Hepatocyte (in vitro differentiated cells): ENCODE measurements around the gene BRWD1. TPM values are rescaled to one million over a fixed set of nuclear protein-coding genes. Genes with fewer than 3 reads are reported as not detected.
A peak's percentile ranks its signal among the peaks of the same experiment; 100 is the strongest.

Experiments used
- DNase-seq: peaks from one replicate; pipeline ENCODE4 v3.0.0-alpha.2; 2016; ENCODE audit warnings: low spot score
- H2AFZ ChIP-seq: fragments of 200-600 bp; sonication (generic); 2 replicates; pipeline ENCODE4 v1.6.0; 2016; ENCODE audit warnings: antibody characterized with exemption, mild to moderate bottlenecking
- H3K27ac ChIP-seq: fragments of 200-600 bp; sonication (generic); 2 replicates; pipeline ENCODE4 v1.5.1; 2016; ENCODE audit warnings: mild to moderate bottlenecking
- H3K27me3 ChIP-seq: fragments of 200-600 bp; sonication (generic); 2 replicates; pipeline ENCODE4 v1.6.1; 2016
- H3K36me3 ChIP-seq: fragments of 200-600 bp; sonication (generic); replicated peaks from 2 replicates; pipeline ENCODE4 v1.5.1; 2016; ENCODE audit warnings: low read depth; ENCODE audit not compliant: insufficient read depth
- H3K4me1 ChIP-seq: fragments of 200-600 bp; sonication (generic); 2 replicates; pipeline ENCODE4 v1.5.1; 2016; ENCODE audit warnings: mild to moderate bottlenecking, moderate library complexity; ENCODE audit not compliant: insufficient read depth
- H3K4me2 ChIP-seq: fragments of 200-600 bp; sonication (generic); 2 replicates; pipeline ENCODE4 v1.6.0; 2016
- H3K4me3 ChIP-seq: fragments of 200-600 bp; sonication (generic); 2 replicates; pipeline ENCODE4 v1.5.1; 2016; ENCODE audit warnings: mild to moderate bottlenecking
- H3K79me2 ChIP-seq: fragments of 200-600 bp; sonication (generic); 2 replicates; pipeline ENCODE4 v1.6.0; 2017; ENCODE audit warnings: mild to moderate bottlenecking
- H3K9me2 ChIP-seq: fragments of 200-600 bp; sonication (generic); replicated peaks from 2 replicates; pipeline ENCODE4 v1.6.0; 2017; ENCODE audit warnings: mild to moderate bottlenecking; ENCODE audit not compliant: insufficient read depth
- H3K9me3 ChIP-seq: fragments of 200-600 bp; sonication (generic); 2 replicates; pipeline ENCODE4 v1.5.1; 2016; ENCODE audit warnings: low read depth, mild to moderate bottlenecking
- H4K20me1 ChIP-seq: fragments of 200-600 bp; sonication (generic); 2 replicates; pipeline ENCODE4 v1.6.0; 2016; ENCODE audit warnings: mild to moderate bottlenecking; ENCODE audit not compliant: insufficient read depth, poor library complexity, severe bottlenecking
- EZH2 ChIP-seq: fragments of 200-600 bp; sonication (generic); IDR thresholded peaks from 2 replicates; pipeline ENCODE4 v1.6.1; 2016; ENCODE audit warnings: antibody characterized with exemption, mild to moderate bottlenecking, borderline replicate concordance
- EZH2phosphoT487 ChIP-seq: fragments of 200-600 bp; sonication (generic); IDR thresholded peaks from one replicate; pipeline ENCODE4 v1.6.1; 2018; ENCODE audit warnings: antibody characterized with exemption, mild to moderate bottlenecking, low read depth, moderate library complexity; ENCODE audit not compliant: unreplicated experiment, severe bottlenecking
- WGBS: methylation state at CpG from one replicate; pipeline ENCODE4 v1.1.6; 2016; ENCODE audit warnings: low lambda C conversion rate; ENCODE audit errors: missing lambda C conversion rate; 5-methylcytosine and 5-hydroxymethylcytosine counted together
- polyA plus RNA-seq: library from polyadenylated mRNA; unstranded; fragments of >200 nt; fragmentation: Nextera tagmentation; extraction: Ambion mirVana; gene quantifications from 2 replicates; pipeline ENCODE4 v1.2.1, GENCODE V29; 2016
- total RNA-seq: library from RNA; depleted of rRNA; stranded (reverse); fragments of >200 nt; gene quantifications from 2 replicates; pipeline ENCODE4 v1.2.3, GENCODE V29; 2014
- TF ChIP-seq, protein P1 (sequence below): fragments of 200-600 bp; sonication (generic); IDR thresholded peaks from 2 replicates; pipeline ENCODE4 v1.5.1; 2016; ENCODE audit warnings: antibody characterized with exemption, mild to moderate bottlenecking; ENCODE audit not compliant: poor library complexity

The BRWD1 gene
- total and polyA plus RNA-seq, 2 experiments from 2014 or later, result 17.4 to 48.3 TPM

DNA sequence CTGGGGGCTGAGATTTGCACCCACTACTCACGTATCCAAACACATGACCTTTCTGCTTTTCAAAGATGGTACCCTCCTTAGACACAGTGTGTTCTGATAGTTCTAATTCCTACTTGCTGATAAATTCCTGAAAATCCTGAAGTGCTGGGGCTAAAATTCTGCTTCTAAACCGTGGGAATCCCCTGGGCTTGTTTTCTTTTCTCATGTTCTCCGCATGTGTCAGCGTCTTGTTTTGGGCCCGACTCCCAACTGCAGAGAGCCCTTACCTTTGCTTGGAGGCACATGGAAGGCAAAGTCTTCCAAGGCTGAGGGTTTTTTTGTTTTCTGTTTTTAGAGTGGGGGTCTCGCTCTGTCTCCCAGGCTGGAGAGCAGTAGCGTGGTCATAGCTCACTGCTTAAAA lies 157.4 kb downstream of the BRWD1 start:
- no peaks in the 10 kb centered on the region for H3K9me3 ChIP-seq
- no peaks in the 10 kb centered on the region for H3K79me2 ChIP-seq
- no peak overlapping the region for H2AFZ ChIP-seq
- DNase-seq, result no peak
- TF ChIP-seq, protein P1, sequence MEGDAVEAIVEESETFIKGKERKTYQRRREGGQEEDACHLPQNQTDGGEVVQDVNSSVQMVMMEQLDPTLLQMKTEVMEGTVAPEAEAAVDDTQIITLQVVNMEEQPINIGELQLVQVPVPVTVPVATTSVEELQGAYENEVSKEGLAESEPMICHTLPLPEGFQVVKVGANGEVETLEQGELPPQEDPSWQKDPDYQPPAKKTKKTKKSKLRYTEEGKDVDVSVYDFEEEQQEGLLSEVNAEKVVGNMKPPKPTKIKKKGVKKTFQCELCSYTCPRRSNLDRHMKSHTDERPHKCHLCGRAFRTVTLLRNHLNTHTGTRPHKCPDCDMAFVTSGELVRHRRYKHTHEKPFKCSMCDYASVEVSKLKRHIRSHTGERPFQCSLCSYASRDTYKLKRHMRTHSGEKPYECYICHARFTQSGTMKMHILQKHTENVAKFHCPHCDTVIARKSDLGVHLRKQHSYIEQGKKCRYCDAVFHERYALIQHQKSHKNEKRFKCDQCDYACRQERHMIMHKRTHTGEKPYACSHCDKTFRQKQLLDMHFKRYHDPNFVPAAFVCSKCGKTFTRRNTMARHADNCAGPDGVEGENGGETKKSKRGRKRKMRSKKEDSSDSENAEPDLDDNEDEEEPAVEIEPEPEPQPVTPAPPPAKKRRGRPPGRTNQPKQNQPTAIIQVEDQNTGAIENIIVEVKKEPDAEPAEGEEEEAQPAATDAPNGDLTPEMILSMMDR, result no peak
- TF ChIP-seq EZH2 (no peak), EZH2phosphoT487 (no peak)
- H3K27me3 ChIP-seq, result no peaks in the 10 kb centered on the region
- no peaks in the 10 kb centered on the region for H3K4me1 ChIP-seq
- H3K27ac ChIP-seq, result no peak overlapping the region
- no peaks in the 10 kb centered on the region for H3K36me3 ChIP-seq
- H3K9me2 ChIP-seq, result no peaks in the 10 kb centered on the region
- 93% methylated on average over 7 of the region's 7 CpGs for WGBS
- H4K20me1 ChIP-seq, result no peaks in the 10 kb centered on the region
- no peak overlapping the region for H3K4me3 ChIP-seq
- H3K4me2 ChIP-seq, result no peak overlapping the region

DNA sequence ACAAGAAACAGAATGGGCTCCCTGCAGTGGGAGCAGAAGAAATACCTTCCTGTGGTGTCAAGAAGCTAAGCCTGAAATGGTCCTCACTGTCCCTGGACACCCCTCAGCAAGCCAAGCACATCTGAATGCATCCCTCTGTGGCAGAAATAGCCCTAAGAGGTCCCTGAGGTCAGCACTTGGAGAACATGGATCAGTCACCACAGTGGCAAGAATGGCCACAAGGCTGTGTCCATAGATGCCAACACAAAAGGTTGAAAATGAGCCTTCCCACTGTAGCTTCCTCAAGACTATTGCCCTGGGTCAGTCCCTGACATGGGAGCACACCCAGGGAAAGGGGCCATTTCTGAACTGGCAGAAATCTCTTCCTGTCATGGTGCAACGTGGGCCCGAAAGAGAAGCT lies 157.9 kb downstream of the BRWD1 start:
- Histone ChIP-seq H4K20me1 (no peaks in the 10 kb centered on the region), H3K79me2 (no peaks in the 10 kb centered on the region), H3K27me3 (no peaks in the 10 kb centered on the region), H3K4me3 (no peak overlapping the region), H3K9me3 (no peaks in the 10 kb centered on the region), H2AFZ (no peak overlapping the region), H3K4me2 (no peak overlapping the region), H3K27ac (no peak overlapping the region), H3K9me2 (no peaks in the 10 kb centered on the region), H3K36me3 (no peaks in the 10 kb centered on the region), H3K4me1 (no peaks in the 10 kb centered on the region)
- TF ChIP-seq, protein P1, result no peak
- TF ChIP-seq EZH2phosphoT487 (no peak), EZH2 (no peak)
- 90% methylated on average over 2 of the region's 2 CpGs for WGBS
- no peak for DNase-seq

DNA sequence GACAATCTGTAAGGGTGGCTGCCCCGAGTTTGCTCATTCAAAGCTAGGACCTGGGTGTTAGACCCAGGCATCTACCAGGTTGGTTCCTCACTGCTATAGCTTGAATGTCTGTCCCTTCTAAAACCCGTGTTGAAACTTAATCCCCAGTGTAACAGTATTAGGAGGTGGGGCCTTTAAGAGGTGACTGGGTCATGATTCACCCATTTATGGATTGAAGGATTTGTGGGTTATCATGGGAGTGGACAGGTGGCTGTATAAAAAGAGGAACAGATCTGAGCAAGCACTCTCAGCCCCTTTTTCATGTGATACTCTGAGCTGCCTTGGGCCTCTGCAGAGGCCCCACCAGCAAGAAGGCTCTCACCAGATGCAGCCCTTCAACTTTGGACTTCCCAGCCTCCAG lies 159.6 kb downstream of the BRWD1 start:
- Histone ChIP-seq H3K4me1 (no peaks in the 10 kb centered on the region), H3K4me3 (no peak overlapping the region), H3K27ac (no peak overlapping the region), H2AFZ (no peak overlapping the region), H3K36me3 (no peaks in the 10 kb centered on the region), H3K4me2 (no peak overlapping the region), H4K20me1 (no peaks in the 10 kb centered on the region), H3K9me2 (no peaks in the 10 kb centered on the region), H3K27me3 (no peaks in the 10 kb centered on the region), H3K9me3 (no peaks in the 10 kb centered on the region), H3K79me2 (no peaks in the 10 kb centered on the region)
- no peak for DNase-seq
- no peak for TF ChIP-seq EZH2phosphoT487
- TF ChIP-seq, protein P1, result no peak
- TF ChIP-seq EZH2, result no peak
- 74% methylated on average over 2 of the region's 2 CpGs for WGBS

DNA sequence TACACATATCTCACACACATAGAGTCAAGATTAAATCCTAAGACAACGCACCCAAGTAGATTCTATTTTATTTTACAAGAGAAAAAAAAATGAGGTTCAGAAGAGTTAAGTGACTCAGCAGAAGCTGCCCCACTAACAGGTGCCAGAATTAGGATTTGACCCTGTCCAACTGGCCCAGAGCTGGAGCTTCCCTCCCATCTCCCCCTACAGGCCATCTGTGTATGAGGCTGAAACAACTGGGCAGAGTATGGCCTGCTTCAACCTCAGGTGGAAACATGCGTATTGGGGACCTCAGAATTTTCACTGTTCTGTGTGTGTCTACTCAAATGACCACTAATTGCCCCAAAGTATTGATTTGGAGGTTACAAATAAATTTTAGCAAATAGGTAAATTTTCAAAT lies 160.1 kb downstream of the BRWD1 start:
- no peak overlapping the region for H3K4me3 ChIP-seq
- no peak for TF ChIP-seq EZH2phosphoT487
- TF ChIP-seq, protein P1, result peak; percentile 21
- no peaks in the 10 kb centered on the region for H3K27me3 ChIP-seq
- H3K4me2 ChIP-seq, result no peak overlapping the region
- H3K27ac ChIP-seq, result no peak overlapping the region
- no peaks in the 10 kb centered on the region for H3K79me2 ChIP-seq
- 96% methylated on average over 2 of the region's 2 CpGs for WGBS
- no peaks in the 10 kb centered on the region for H3K9me2 ChIP-seq
- H2AFZ ChIP-seq, result no peak overlapping the region
- H3K9me3 ChIP-seq, result no peaks in the 10 kb centered on the region
- H3K36me3 ChIP-seq, result no peaks in the 10 kb centered on the region
- no peak for DNase-seq
- H3K4me1 ChIP-seq, result no peaks in the 10 kb centered on the region
- no peaks in the 10 kb centered on the region for H4K20me1 ChIP-seq
